Measurements from ENCODE around the gene NYAP2.

DNA sequence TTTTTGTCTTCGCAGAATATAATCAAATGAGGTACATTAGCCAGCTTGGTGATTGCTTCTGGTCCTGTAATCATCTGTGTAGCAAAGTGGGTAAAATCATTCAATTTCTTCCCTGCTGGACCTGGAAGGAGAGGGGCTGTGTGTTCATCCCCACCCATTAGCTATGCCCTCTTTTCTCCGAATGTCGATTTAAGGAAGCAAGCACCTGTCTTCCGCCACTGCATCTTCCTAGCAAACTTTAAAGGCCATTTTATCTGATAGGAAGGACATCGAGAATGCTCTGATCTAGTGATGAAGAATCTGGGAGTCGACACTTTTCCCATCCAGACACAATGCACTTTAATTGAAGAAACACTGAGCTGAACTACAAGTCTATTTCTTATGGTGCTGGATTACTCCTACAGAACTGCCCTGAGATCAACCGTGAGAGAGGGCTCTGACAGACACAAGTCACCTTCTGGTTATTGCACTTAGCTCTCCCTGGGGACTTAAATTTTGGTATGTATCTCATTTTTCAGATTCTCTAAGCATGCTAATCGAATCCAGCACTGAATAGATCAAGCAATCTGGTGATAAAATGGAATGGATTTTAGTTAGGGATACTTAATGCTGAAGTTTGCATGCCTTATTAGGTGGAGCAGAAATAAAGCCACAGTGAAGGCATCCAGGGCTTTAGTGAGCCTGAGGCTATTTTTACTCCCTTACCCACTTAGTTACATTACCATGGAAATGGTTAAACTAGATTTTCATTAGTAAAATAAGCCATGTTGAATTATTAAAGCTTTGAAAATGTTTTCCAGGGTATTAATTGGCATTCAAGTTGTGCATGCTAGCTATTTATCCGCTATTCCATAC, 1.3 kb downstream of the NYAP2 start:
- TF ChIP-seq, protein P1, sequence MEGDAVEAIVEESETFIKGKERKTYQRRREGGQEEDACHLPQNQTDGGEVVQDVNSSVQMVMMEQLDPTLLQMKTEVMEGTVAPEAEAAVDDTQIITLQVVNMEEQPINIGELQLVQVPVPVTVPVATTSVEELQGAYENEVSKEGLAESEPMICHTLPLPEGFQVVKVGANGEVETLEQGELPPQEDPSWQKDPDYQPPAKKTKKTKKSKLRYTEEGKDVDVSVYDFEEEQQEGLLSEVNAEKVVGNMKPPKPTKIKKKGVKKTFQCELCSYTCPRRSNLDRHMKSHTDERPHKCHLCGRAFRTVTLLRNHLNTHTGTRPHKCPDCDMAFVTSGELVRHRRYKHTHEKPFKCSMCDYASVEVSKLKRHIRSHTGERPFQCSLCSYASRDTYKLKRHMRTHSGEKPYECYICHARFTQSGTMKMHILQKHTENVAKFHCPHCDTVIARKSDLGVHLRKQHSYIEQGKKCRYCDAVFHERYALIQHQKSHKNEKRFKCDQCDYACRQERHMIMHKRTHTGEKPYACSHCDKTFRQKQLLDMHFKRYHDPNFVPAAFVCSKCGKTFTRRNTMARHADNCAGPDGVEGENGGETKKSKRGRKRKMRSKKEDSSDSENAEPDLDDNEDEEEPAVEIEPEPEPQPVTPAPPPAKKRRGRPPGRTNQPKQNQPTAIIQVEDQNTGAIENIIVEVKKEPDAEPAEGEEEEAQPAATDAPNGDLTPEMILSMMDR (conservative IDR thresholded peaks at IDR 0.05; ENCODE audit: low read length) = no peak
- TF ChIP-seq EZH2phosphoT487 (IDR thresholded peaks at IDR 0.05; ENCODE audit: borderline replicate concordance, low read depth, low read length) = no peak

Data from OCI-LY7 (cell line).